Activated CD8-positive, alpha-beta memory T cell treated with anti-CD3 and anti-CD28 coated beads, Interleukin-2, amount 50 U/mL, for 1 hour (primary cell): ENCODE results near the gene ACKR4.

ENCODE experiments used
- DNase-seq: peaks from one replicate; pipeline ENCODE4 v3.0.0-alpha.2; 2020; ENCODE audit errors: extremely low read depth

The ACKR4 gene

DNA sequence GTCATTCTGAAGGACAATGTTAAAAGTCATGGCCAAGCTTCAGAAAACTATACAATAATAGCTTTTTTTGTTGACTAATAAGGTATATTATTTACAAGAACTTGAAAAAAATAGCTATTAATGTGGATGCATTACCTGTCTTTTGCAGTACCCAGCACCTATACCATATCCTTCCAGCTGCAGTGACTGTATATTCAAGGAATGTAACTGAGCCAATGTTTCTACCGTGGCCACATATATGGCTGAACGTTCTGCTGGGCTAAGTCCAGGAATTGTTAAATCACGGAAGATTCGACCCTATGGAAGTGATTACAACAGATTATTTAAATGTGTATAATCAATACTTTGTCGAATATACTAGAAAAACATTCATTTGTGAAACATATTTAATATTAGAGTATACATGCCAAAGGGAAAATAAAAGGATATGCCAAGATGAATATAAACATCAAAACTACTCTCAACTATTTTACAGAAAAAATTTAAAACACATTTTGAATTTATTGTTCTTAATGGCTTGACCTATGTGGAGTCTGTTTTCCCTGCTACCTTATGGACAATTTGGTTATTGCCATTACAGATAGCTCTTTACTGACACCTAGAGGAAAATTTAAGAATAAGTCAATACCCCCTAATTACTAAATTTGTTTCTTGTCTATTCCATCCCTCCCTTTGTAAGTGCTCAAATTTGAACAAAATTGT lies 44.9 kb downstream of the ACKR4 start:
- DNase-seq = no peak

DNA sequence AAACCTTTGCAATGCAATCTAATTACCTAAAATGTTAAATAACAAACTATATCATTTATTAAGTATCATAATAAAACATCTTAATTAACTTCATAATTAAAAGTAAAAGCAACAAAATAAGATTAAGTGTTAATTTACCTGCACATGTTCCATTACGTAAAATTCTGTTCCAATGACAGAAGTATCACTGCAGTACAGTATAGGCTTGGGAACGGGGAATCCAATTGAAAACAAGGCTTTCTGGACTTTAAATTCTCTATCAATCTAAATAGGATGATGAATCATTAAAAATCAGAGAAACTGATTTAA lies 45.4 kb downstream of the ACKR4 start:
- DNase-seq = no peak

DNA sequence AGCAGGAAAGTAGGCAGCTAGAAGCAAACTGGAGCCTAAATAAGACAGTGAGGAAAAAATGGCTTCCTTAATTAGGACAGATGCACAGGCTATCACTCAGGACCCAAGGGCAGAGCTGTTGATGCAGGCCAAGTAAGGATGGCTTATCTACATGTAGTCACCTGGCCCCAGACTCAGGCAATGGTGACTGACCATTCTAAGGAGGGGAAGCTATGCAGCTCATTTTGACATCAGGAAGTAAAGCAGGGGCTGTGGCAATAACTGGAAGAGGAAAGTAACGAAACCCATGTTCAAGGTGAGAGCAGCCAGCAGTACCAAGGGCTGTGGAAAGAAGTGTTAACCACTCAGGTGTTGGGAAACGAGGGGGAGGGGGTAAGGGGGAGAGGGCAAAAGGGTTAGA lies 46.3 kb downstream of the ACKR4 start:
- DNase-seq = no peak

DNA sequence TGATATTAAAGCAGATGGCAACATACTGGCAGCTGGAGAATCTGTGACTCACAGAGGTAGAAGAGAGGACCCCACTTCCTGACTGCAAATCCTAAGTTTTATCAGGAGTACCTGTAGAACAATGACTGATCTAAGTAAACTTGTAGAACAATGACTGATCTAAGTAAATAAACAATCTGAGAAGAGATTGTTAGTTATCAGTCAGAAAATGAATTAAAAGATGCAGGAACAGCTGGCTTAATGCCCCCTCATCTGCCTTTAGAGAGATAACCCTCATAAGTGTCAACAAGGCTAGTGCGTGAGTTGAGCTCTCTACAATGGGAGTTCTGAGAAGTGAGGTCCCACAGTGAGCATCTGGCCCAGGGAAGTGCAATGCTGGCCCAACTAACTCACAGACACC lies 48.0 kb downstream of the ACKR4 start:
- DNase-seq = no peak

DNA sequence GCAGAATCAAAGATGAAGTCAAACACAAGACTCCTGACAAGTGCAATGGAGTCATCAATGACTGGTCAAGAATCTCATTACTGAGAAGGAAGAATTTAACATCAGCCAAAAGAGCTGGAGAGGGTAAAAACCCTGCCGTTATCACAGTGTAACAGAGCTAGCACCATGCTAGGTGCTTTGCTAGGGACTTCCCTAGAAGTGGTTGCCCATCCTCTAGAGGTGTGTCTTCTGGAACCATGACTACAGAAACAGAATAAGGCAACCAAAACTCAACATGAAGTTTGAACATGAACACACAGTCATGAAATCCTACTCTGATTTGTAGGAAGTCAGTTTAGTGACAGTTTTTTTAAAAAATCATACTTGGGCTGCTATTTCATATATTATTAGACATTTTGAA lies 53.1 kb downstream of the ACKR4 start:
- DNase-seq = no peak
